ENCODE results near the gene SAP30BP.
A peak's percentile ranks its signal among the peaks of the same experiment; 100 is the strongest.

The SAP30BP gene

DNA sequence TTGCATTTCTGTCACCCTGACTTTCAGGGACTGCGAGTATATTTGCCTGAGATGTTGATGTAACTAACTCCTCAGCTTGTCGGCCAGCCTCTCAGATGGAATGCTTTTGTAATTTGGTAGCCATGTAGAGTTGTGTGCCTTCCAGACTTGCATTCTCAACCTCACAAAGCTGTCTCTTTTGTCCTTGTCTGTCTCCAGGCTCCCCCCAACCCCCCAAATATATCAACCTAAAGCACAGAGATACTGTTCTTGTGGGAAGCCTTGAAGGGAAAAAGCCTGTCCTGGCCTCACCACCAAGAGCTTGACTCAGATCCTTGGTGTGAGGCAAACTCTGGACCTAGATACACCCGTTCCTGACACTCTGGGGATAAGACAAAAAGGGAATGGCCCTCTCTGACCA is 18.4 kb downstream of the SAP30BP start:
- DNase-seq (ENCODE audit: low read depth, low spot score): no peak

- no peak for DNase-seq (ENCODE audit: low read depth, low spot score)
Observed at GRCh38 chr17:75688209-75688825, 21.2 kb downstream of the SAP30BP start.

GRCh38 chr17:75689441-75689873 is 22.3 kb downstream of the SAP30BP start:
- DNase-seq (ENCODE audit: low read depth, low spot score): peak; percentile 13

DNA sequence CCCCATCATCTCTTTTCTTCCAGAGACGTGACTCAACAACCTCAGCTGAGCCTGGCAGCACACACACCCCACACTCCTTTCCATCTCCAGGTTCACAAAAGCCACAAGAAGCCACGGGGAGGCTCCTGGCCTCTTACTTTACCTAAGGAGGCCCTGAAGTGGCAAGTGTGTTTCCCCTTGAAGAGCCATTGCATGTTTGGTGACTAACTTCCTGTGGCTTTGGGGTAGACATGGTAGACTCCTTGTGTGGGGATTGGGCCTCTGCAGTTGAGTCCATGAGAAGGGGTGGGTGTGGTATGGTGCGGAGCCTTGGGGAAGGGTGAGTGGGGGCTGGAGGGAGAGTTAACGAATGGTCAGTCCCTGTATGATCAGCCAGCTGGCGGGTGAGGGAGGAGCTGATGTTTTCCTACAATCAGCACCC is 24.2 kb downstream of the SAP30BP start:
- no peak for DNase-seq (ENCODE audit: low read depth, low spot score)

- DNase-seq (ENCODE audit: low read depth, low spot score): no peak
Observed at GRCh38 chr17:75691801-75692626, 24.9 kb downstream of the SAP30BP start.

- DNase-seq (ENCODE audit: low read depth, low spot score): no peak
Observed at GRCh38 chr17:75692976-75693375, 25.8 kb downstream of the SAP30BP start.

GRCh38 chr17:75693500-75694481 is 26.7 kb downstream of the SAP30BP start:
- no peak for DNase-seq (ENCODE audit: low read depth, low spot score)

DNA sequence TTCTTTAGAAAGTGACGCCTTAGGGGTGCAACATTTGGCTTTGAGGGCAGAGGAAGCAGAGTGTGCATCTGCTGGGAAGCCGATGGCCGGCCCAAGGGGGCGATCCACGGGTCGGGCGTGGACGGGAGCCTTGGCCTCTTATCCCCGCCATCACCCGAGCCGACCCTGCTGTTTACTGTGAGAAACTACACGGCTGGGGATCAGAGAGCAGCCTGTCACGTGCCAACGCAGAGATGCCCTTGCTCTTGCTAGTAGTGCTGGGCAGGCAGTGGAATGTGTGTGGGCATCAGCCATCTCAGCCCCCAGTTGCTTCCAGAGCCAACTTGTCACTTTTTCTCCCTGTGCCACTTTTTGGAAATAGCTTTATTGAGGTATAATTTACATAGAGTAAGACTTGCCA is 27.4 kb downstream of the SAP30BP start:
- DNase-seq (ENCODE audit: low read depth, low spot score): no peak

GRCh38 chr17:75695141-75695829 is 28.1 kb downstream of the SAP30BP start:
- DNase-seq (ENCODE audit: low read depth, low spot score): no peak

DNA sequence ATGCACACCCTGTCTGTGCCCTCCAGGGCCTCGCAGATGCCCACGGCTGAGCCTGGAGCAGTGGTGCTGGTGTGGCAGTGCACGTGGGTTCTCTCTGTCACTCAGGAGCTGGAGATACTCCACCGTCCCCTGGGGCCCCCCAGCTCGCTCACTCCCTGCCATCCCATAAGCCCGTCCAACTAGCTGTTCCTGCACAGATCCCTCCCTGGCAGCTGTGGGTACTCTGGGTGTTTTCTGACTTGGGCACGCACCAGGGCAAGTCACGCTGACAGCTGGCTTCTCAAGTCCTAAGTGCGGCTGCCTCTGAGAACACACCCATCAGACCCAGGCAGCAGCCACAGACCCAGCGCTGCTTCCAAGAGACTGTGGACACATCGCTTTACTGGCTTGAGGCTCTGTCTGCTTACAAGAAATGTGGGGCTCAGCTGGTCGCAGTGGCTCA is 28.7 kb downstream of the SAP30BP start:
- DNase-seq (ENCODE audit: low read depth, low spot score): no peak

DNA sequence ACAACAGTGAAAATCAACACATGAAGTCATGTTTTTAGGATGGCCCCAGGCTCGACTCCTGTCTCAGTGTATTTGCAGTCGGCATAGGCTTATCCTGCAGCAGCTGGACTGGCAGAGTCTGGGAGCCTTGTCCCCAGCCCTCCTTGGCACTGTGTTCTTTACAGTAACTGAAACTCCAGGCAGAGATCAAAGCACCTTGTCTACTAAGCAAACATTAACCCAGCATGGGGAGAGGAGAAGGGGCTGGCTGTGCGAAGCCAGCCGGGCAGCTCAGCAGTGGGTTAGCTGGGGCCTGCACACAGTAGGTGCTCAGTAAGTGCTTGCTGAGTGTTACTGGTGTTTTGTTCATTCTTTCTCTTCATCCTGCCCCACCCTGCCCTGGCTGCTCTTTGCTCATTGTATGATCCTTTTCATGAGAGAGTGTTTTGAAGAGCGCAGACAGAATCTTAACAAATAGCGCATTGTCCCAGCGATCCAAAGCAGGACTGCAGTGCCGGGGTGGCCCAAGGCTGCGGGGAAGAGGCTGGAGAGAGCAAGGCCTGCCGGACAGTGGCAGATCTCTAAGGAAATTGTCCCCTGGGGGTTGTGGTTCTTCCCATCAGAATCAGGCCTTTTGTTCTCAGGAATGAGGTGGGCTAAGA is 30.6 kb downstream of the SAP30BP start:
- no peak for DNase-seq (ENCODE audit: low read depth, low spot score)

GRCh38 chr17:75698659-75699058 is 31.5 kb downstream of the SAP30BP start:
- DNase-seq (ENCODE audit: low read depth, low spot score): no peak

DNA sequence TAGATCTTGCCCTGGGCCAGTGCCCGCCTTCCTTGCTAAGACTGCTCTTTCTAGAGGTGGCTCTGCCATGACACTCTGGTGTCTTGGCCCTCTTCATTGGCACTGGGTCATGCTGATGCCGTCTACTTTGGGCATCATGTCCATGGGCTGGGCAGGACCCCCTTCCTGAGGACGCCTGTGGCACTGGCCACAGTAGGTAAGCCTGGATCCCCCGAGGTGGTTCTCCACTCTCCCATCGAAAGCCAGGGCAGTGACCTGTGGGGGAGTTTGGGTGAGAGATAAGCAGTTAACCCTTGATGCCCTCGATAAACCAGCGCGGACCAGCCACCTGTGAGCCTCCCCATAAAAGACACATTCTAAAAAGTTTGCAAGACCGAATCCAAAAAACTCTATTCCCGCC is 34.1 kb downstream of the SAP30BP start:
- no peak for DNase-seq (ENCODE audit: low read depth, low spot score)

GRCh38 chr17:75703191-75703590 is 36.1 kb downstream of the SAP30BP start:
- no peak for DNase-seq (ENCODE audit: low read depth, low spot score)

GRCh38 chr17:75703591-75703990 is 36.5 kb downstream of the SAP30BP start:
- no peak for DNase-seq (ENCODE audit: low read depth, low spot score)

- DNase-seq (ENCODE audit: low read depth, low spot score): no peak
Observed at GRCh38 chr17:75704963-75705875, 38.1 kb downstream of the SAP30BP start.

DNA sequence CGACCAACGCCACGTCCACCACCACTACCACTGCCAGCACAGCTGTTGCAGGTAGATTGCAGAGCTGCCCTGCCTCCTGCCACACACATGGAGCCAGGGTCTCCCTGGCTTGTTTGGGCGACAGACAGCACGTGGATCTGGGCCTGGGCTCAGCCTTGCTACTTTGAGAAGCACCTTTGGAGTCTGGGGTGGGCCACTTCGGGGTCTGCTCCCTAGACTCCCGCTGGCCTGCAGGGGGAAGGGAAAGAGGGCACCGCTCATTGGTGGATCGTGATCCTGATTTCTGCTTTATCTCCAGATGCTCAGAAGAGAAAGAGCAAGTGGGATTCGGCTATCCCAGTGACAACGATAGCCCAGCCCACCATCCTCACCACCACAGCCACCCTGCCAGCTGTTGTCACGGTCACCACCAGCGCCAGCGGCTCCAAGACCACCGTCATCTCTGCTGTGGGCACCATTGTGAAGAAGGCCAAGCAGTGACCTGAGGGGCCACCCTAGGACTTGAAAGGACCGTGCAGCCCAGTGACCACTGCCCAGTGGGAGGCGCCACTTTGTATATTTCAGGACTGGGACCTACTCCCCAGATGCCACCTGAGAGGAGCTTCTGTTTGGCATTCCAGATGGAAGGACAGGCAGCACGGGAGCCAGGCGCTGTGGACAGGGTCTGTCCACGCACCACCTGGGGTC is 39.0 kb downstream of the SAP30BP start:
- DNase-seq (ENCODE audit: low read depth, low spot score): no peak

DNA sequence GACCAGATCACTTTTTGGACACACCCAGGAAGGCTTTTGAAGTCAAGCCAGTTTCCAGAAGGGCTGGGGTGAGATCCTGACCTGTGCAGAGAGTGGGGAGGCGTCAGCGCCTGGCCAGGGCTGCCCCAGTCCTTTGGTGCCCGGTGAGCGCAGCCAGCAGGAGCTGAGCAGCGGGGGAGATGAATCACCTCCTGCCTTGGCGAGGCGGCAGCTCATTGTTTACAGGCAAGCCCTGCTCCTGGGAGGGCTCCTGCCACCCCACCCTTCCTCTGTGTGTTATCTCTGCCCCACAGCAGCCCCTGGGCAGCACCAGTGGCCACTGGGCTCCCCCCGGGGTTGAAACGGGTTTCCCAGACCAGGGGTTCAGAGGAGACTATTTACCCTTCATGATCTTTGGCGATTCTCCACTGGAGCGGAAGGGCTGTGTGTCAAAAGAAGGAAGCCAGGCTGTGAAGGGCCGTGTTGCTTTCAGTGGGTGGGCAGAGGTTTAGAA is 40.0 kb downstream of the SAP30BP start:
- no peak for DNase-seq (ENCODE audit: low read depth, low spot score)

GRCh38 chr17:75712446-75712845 is 45.3 kb downstream of the SAP30BP start:
- no peak for DNase-seq (ENCODE audit: low read depth, low spot score)
